Keratinocyte (primary cell): ENCODE data around the gene PRKCA. TPM values are rescaled to one million over a fixed set of nuclear protein-coding genes. Genes with fewer than 3 reads are reported as not detected.

Experiments
- DNase-seq: peaks from one replicate; pipeline ENCODE4 v3.0.0-alpha.2; 2011; ENCODE audit warnings: low read depth, missing footprints, low spot score
- FAIRE-seq: peaks from 2 replicates; lab custom pipeline; 2011; peaks lifted over from hg19 to GRCh38; lab: Jason Lieb, UNC
- H2AFZ ChIP-seq: 2 replicates; pipeline ENCODE4 v1.6.0; 2012; ENCODE audit warnings: low read length, control low read depth, inconsistent platforms; ENCODE audit not compliant: control insufficient read depth
- H3K27ac ChIP-seq: 2 replicates; pipeline ENCODE4 v1.5.1; 2011; ENCODE audit warnings: low read length; ENCODE audit not compliant: control insufficient read depth, insufficient read depth
- H3K27me3 ChIP-seq: 3 replicates; pipeline ENCODE4 v1.6.0; 2011; ENCODE audit warnings: low read length; ENCODE audit not compliant: control insufficient read depth, insufficient read depth; ENCODE audit errors: extremely low read depth
- H3K36me3 ChIP-seq, 2 experiments: 2 replicates in 1 of 2; 3 replicates in 1 of 2; pipeline ENCODE4 v1.5.1; 2011; ENCODE audit warnings: low read length in 2 of 2, mild to moderate bottlenecking in 1 of 2; ENCODE audit not compliant: control insufficient read depth in 2 of 2, insufficient read depth in 2 of 2; ENCODE audit errors: extremely low read depth in 1 of 2
- H3K4me1 ChIP-seq: 3 replicates; pipeline ENCODE4 v1.5.1; 2011; ENCODE audit warnings: low read length; ENCODE audit not compliant: control insufficient read depth, insufficient read depth; ENCODE audit errors: extremely low read depth
- H3K4me2 ChIP-seq: 3 replicates; pipeline ENCODE4 v1.6.0; 2011; ENCODE audit warnings: low read depth, low read length; ENCODE audit not compliant: control insufficient read depth, insufficient read depth; ENCODE audit errors: extremely low read depth
- H3K4me3 ChIP-seq, 3 experiments: fragments of 200-600 bp in 1 of 3; sonication (generic) in 1 of 3; 2 replicates in 2 of 3; 3 replicates in 1 of 3; pipeline ENCODE4 v1.5.1; 2011 to 2016; ENCODE audit warnings: low read length in 3 of 3, mild to moderate bottlenecking in 3 of 3, control low read depth in 2 of 3, inconsistent platforms in 1 of 3, low read depth in 1 of 3, mixed read lengths in 1 of 3, mixed run types in 1 of 3, moderate library complexity in 1 of 3; ENCODE audit not compliant: control insufficient read depth in 2 of 3, insufficient read depth in 2 of 3; ENCODE audit errors: extremely low read depth in 1 of 3
- H3K79me2 ChIP-seq: 2 replicates; pipeline ENCODE4 v1.6.0; 2012; ENCODE audit warnings: low read length; ENCODE audit not compliant: control insufficient read depth, insufficient read depth
- H3K9ac ChIP-seq: 3 replicates; pipeline ENCODE4 v1.6.0; 2011; ENCODE audit warnings: low read length; ENCODE audit not compliant: control insufficient read depth, insufficient read depth; ENCODE audit errors: extremely low read depth
- H3K9me1 ChIP-seq: 3 replicates; pipeline ENCODE4 v1.6.0; 2011; ENCODE audit warnings: low read length; ENCODE audit not compliant: control insufficient read depth, insufficient read depth; ENCODE audit errors: extremely low read depth
- H3K9me3 ChIP-seq: 2 replicates; pipeline ENCODE4 v1.5.1; 2012; ENCODE audit warnings: low read depth, low read length; ENCODE audit not compliant: control insufficient read depth
- H4K20me1 ChIP-seq: 3 replicates; pipeline ENCODE4 v1.6.0; 2011; ENCODE audit warnings: low read length; ENCODE audit not compliant: control insufficient read depth, insufficient read depth; ENCODE audit errors: extremely low read depth
- EZH2 ChIP-seq: IDR thresholded peaks from one replicate; pipeline ENCODE4 v1.6.1; 2012; ENCODE audit warnings: inconsistent platforms, mild to moderate bottlenecking, low read length, moderate library complexity
- dilution Hi-C: fragments of 300-500 bp; cut with MboI; formaldehyde crosslinking; loops from one replicate; pipeline ENCODE4 v1.7.0; 2020; ENCODE audit warnings: low sequenced_read_pairs; ENCODE audit not compliant: extremely low pct_ligation_motif_present
- polyA plus RNA-seq, 5 experiments: library from polyadenylated mRNA; depleted of rRNA in 3 of 5; stranded (reverse) in 3 of 5; stranded (forward) in 1 of 5; unstranded in 1 of 5; fragments of >200 nt; gene quantifications; 1 replicate in 1 of 5; 2 replicates in 3 of 5; 3 replicates in 1 of 5; pipeline versions ENCODE4 v1.2.1 to v1.2.3, GENCODE V29; 2011 to 2012; ENCODE audit warnings: missing spikeins in 2 of 5, low read depth in 1 of 5, low replicate concordance in 1 of 5
- TF ChIP-seq, protein P1 (sequence below), 3 experiments: IDR thresholded peaks in 1 of 3; conservative IDR thresholded peaks in 1 of 3; optimal IDR thresholded peaks in 1 of 3; 2 replicates in 2 of 3; 3 replicates in 1 of 3; pipeline versions ENCODE3 to v1.5.1; 2011; ENCODE audit warnings: low read length in 3 of 3, mild to moderate bottlenecking in 3 of 3, moderate library complexity in 2 of 3, control low read depth in 1 of 3, inconsistent platforms in 1 of 3; ENCODE audit not compliant: insufficient read depth in 2 of 3; ENCODE audit errors: extremely low read depth in 1 of 3

Gene PRKCA
- polyA plus RNA-seq, 1 donor (not counting 4 experiments of a cell fraction or from before 2014, with no cell fraction given), result 3.6 TPM

DNA sequence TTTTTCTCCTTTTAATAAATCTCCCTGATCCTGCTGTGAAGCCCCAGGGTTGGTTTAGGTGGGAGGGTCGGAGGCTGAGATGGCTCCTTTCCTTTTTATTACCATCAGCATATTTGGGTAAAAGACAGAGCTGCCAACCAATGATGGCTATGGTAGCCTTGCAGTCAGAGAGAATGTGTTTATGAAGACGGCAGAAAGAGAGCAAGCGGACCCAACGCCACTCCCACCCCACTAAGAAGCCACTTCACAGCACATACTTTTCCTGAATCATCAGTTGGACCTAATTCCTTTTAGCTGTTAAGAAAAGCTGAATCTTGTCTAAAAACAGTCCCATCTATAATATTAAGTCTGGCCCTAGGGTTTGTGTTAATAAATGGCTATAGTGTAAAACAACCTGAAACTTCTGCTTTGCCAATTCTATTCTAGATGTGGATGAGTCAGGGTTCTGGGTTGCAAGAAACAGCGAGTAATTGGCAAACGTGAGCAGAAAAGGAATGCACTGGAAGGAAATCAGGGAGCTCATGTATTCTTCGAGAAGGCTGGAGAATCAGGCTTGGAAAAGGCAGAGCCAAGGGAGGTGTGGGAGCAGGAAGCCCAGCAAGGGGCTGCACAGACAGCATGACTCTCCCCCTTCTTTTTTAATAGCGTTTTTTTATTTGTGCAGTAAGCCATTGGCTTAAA lies 34.0 kb upstream of the PRKCA start:
- H3K4me2 ChIP-seq, result peak overlapping the region; percentile 63
- peaks cover 18% of the 10 kb centered on the region for H3K4me1 ChIP-seq
- no peaks in the 10 kb centered on the region for H3K79me2 ChIP-seq
- TF ChIP-seq, protein P1, sequence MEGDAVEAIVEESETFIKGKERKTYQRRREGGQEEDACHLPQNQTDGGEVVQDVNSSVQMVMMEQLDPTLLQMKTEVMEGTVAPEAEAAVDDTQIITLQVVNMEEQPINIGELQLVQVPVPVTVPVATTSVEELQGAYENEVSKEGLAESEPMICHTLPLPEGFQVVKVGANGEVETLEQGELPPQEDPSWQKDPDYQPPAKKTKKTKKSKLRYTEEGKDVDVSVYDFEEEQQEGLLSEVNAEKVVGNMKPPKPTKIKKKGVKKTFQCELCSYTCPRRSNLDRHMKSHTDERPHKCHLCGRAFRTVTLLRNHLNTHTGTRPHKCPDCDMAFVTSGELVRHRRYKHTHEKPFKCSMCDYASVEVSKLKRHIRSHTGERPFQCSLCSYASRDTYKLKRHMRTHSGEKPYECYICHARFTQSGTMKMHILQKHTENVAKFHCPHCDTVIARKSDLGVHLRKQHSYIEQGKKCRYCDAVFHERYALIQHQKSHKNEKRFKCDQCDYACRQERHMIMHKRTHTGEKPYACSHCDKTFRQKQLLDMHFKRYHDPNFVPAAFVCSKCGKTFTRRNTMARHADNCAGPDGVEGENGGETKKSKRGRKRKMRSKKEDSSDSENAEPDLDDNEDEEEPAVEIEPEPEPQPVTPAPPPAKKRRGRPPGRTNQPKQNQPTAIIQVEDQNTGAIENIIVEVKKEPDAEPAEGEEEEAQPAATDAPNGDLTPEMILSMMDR (optimal IDR thresholded peaks at IDR 0.05 in 1 of 3, IDR thresholded peaks at IDR 0.05 in 1 of 3, conservative IDR thresholded peaks at IDR 0.05 in 1 of 3; ENCODE audit: extremely low read depth in 1 of 3, insufficient read depth in 2 of 3, low read length in 3 of 3), result no peak
- no peak for TF ChIP-seq EZH2
- FAIRE-seq (no peak), DNase-seq (no peak)
- H3K27ac ChIP-seq, result no peak overlapping the region
- H2AFZ ChIP-seq, result no peak overlapping the region
- H3K9me3 ChIP-seq, result no peaks in the 10 kb centered on the region
- dilution Hi-C loops, result no loop called here
- no peaks in the 10 kb centered on the region for H3K27me3 ChIP-seq
- H3K4me3 ChIP-seq, result no peak overlapping the region
- H3K36me3 ChIP-seq, result no peaks in the 10 kb centered on the region
- H3K9ac ChIP-seq, result no peak overlapping the region
- H3K9me1 ChIP-seq, result peaks cover 2% of the 10 kb centered on the region
- H4K20me1 ChIP-seq, result no peaks in the 10 kb centered on the region

DNA sequence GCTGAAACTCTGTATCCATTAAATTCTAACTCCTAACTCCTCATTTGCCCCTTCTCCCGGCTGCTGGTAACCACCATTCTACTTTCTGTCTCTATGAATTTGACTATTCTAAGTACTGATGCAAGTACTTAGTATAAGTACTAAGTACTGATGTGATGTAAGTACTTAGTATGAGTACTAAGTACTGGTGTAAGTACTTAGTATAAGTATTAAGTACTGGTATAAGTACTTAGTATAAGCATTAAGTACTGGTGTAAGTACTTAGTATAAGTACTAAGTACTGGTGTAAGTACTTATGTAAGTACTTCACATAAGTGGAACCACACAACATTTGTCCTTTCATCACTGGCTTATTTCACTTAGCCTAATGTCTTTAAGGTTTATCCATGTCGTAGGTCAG lies 32.3 kb upstream of the PRKCA start:
- Histone ChIP-seq H3K4me1 (peaks cover 25% of the 10 kb centered on the region), H3K9me3 (no peaks in the 10 kb centered on the region), H4K20me1 (no peaks in the 10 kb centered on the region), H3K36me3 (no peaks in the 10 kb centered on the region), H3K9ac (no peak overlapping the region), H3K9me1 (peaks cover 2% of the 10 kb centered on the region), H3K4me2 (no peak overlapping the region), H3K27me3 (no peaks in the 10 kb centered on the region), H2AFZ (no peak overlapping the region), H3K27ac (no peak overlapping the region), H3K79me2 (no peaks in the 10 kb centered on the region), H3K4me3 (no peak overlapping the region)
- FAIRE-seq, result no peak
- dilution Hi-C loops, result no loop called here
- no peak for TF ChIP-seq EZH2
- TF ChIP-seq, protein P1 (optimal IDR thresholded peaks at IDR 0.05 in 1 of 3, IDR thresholded peaks at IDR 0.05 in 1 of 3, conservative IDR thresholded peaks at IDR 0.05 in 1 of 3; ENCODE audit: extremely low read depth in 1 of 3, insufficient read depth in 2 of 3, low read length in 3 of 3), result no peak
- DNase-seq, result no peak
